PC-3 (cell line): ENCODE data around the gene ERMARD.

Experiments
- CTCF ChIP-seq: fragments of 300-600 bp; sonication (generic); conservative IDR thresholded peaks from 2 replicates; pipeline ENCODE4 v1.5.1; 2017; ENCODE audit warnings: antibody characterized with exemption, low read depth, mild to moderate bottlenecking, low read length
- EZH2 ChIP-seq: fragments of 300-600 bp; sonication (generic); IDR thresholded peaks from one replicate; pipeline ENCODE4 v1.6.1; 2017; ENCODE audit warnings: antibody characterized with exemption, mild to moderate bottlenecking, low read length; ENCODE audit not compliant: unreplicated experiment

DNA sequence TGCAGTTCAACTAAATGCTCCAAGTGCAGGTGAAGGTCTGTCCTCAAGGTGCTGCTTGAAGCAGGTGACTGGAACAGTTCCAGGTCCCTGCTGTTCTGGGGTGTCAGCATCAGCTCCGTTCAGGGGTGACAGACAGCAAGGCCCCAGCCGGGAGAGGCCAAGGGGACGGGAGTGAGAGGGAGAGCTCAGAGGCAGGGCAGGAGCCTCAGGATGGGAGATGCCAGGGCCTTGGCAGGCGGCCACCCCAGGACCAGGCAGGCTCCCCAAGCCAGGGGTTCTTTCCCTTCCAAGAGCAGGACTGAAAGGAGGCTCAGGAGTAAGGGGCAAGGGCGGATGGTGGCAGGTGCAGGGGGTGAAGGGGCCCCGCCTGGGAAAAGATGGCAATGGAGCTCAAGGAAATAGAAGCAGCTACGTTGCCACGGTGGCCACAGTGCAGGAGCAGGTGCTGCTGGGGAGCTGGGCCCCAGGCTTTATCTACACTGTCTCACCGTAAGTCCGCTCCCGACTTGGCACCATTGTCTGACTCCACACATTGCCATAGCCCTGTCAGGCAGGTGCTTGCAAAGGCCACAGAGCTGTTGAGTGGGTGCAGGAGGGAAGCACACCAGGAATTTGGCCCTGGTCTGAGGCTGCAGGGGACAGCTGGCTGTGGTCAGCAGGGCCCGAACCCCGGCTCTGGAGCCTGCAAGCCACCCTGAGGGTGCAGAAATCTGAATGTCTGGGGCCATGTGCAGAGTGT lies 43.1 kb downstream of the ERMARD start:
- TF ChIP-seq CTCF (no peak), EZH2 (no peak)
